Measurements from ENCODE around the gene E2F2.

The E2F2 gene

GRCh38 chr1:23567996-23568607 lies 37.1 kb upstream of the E2F2 start:
- DNase-seq (ENCODE audit: low read depth): no peak
- peak overlapping the region; percentile 37 for H3K4me3 ChIP-seq (ENCODE audit: low read depth, low read length)
- TF ChIP-seq CTCF (IDR thresholded peaks at IDR 0.05; ENCODE audit: insufficient read depth, low read depth, low read length, missing control alignments): no peak

GRCh38 chr1:23567629-23567995 lies 36.6 kb upstream of the E2F2 start:
- no peak overlapping the region for H3K4me3 ChIP-seq (ENCODE audit: low read depth, low read length)
- no peak for DNase-seq (ENCODE audit: low read depth)
- no peak for TF ChIP-seq CTCF (IDR thresholded peaks at IDR 0.05; ENCODE audit: insufficient read depth, low read depth, low read length, missing control alignments)

GRCh38 chr1:23566304-23566703 lies 35.3 kb upstream of the E2F2 start:
- peak; percentile 23 for TF ChIP-seq CTCF (IDR thresholded peaks at IDR 0.05; ENCODE audit: insufficient read depth, low read depth, low read length, missing control alignments)
- H3K4me3 ChIP-seq (ENCODE audit: low read depth, low read length): no peak overlapping the region
- DNase-seq (ENCODE audit: low read depth): no peak

DNA sequence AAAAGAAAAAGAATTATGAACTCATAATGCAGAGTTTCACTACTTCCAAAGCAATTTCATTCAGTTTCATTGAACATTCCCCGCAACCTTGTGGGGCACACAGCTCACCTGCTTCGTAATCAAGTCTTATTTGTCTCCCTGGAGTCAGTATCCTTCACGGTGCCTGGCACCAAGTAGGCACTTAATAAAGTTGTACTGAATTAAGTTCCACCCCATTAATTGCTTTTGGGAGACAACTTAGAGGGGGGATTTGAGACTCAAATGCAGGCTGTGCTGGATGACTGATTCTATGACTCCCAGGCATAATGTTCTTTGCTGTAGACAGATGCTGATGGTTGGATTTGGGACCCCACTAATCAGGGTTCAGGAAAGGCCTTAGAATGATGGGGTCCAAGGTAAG lies 34.7 kb upstream of the E2F2 start:
- no peak for DNase-seq (ENCODE audit: low read depth)
- TF ChIP-seq CTCF (IDR thresholded peaks at IDR 0.05; ENCODE audit: insufficient read depth, low read depth, low read length, missing control alignments): no peak
- H3K4me3 ChIP-seq (ENCODE audit: low read depth, low read length): no peak overlapping the region

- TF ChIP-seq CTCF (IDR thresholded peaks at IDR 0.05; ENCODE audit: insufficient read depth, low read depth, low read length, missing control alignments): no peak
- no peak overlapping the region for H3K4me3 ChIP-seq (ENCODE audit: low read depth, low read length)
- DNase-seq (ENCODE audit: low read depth): no peak
Measured at GRCh38 chr1:23564529-23565122, 33.6 kb upstream of the E2F2 start.

GRCh38 chr1:23563755-23564374 lies 32.8 kb upstream of the E2F2 start:
- H3K4me3 ChIP-seq (ENCODE audit: low read depth, low read length): no peak overlapping the region
- TF ChIP-seq CTCF (IDR thresholded peaks at IDR 0.05; ENCODE audit: insufficient read depth, low read depth, low read length, missing control alignments): no peak
- DNase-seq (ENCODE audit: low read depth): no peak

Measured in GM12865 (cell line).